ENCODE data around the gene SHISAL2A.

SHISAL2A gene

GRCh38 chr1:52667290-52667689, 34.3 kb downstream of the SHISAL2A start:
- H3K27ac ChIP-seq, result no peak overlapping the region
- TF ChIP-seq ZFX (IDR thresholded peaks at IDR 0.05; ENCODE audit: borderline replicate concordance), result no peak
- TF ChIP-seq CTCF (IDR thresholded peaks at IDR 0.05), result no peak

DNA sequence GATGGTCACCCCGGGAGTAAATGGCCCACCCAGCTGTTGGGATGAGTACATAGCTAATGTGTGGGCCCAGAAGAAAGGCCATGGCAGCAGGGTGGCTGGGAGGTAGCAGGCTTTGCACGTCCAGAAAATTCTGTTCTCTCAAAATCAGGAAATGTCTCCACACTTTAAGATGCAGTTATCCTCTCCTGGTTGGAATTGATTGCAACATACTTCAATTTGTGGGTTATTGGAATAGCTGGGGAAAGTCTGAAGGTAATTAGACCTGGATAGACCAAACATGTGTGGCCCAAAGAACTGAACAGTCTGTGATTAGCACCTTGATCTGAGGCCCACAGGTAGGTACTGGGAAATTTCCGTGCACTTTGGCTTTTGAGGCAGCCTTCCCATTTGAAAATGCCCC, 35.0 kb downstream of the SHISAL2A start:
- TF ChIP-seq CTCF (IDR thresholded peaks at IDR 0.05), result no peak
- TF ChIP-seq ZFX (IDR thresholded peaks at IDR 0.05; ENCODE audit: borderline replicate concordance), result no peak
- H3K27ac ChIP-seq, result no peak overlapping the region

- TF ChIP-seq ZFX (IDR thresholded peaks at IDR 0.05; ENCODE audit: borderline replicate concordance) (no peak), CTCF (IDR thresholded peaks at IDR 0.05) (no peak)
- no peak overlapping the region for H3K27ac ChIP-seq
Observed at GRCh38 chr1:52668711-52669110, 35.7 kb downstream of the SHISAL2A start.

DNA sequence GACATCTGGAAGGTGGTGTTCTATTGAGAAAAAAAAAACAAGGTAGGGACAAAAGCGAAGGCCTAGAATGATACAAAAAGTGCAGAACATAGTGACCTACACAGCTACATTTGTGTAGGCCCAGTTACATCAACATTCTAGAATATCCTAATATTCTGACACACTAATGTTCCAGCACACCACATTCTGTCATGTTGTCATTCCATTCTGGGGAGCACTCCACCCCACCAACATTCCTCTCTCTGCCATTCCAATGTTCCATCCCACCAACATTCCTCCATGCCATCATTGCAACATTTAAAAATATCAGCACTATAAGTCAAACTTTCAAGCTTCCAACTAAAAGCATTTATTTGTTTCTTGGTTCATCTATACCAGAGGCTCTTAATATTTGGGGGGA, 36.7 kb downstream of the SHISAL2A start:
- no peak overlapping the region for H3K27ac ChIP-seq
- no peak for TF ChIP-seq CTCF (IDR thresholded peaks at IDR 0.05)
- no peak for TF ChIP-seq ZFX (IDR thresholded peaks at IDR 0.05; ENCODE audit: borderline replicate concordance)

DNA sequence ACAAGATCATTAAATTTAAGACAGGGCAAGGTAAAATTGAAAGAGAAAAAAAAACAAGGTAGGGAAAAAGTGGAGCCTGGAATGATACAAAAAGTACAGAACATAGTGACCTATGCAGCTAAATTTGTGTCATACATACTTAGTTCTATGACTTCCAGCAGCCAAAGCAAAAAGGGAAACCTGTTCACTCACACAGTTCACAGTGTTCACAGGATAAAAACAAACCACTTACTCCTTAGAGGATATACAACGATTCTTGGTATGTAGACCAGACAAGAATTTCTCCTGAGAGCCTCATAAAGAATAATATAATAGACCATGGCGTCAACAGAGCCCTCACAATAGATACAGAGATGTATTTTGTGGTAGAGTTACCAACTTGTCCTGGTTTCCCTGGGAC, 37.6 kb downstream of the SHISAL2A start:
- TF ChIP-seq CTCF (IDR thresholded peaks at IDR 0.05), result no peak
- TF ChIP-seq ZFX (IDR thresholded peaks at IDR 0.05; ENCODE audit: borderline replicate concordance), result no peak
- no peak overlapping the region for H3K27ac ChIP-seq

DNA sequence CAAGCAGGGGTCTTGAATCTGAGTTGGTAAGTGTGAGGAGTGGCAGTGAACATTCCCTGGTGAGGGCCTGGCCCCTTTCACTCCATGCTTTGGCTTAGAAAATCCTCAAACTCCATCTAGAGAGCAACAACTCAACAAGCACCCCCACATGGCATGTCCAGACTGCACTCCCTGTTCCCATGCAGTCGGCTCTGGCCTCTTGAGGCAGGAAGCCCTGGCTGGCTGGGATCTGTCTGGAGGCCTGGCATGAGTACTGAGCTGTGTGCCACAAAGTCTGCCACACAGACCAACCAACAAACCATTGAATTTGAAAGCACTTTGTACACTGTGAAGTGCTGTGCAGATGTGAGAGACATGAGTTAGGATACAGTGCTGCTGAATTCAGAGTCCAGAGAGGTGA, 40.0 kb downstream of the SHISAL2A start:
- TF ChIP-seq ZFX (IDR thresholded peaks at IDR 0.05; ENCODE audit: borderline replicate concordance) (no peak), CTCF (IDR thresholded peaks at IDR 0.05) (no peak)

DNA sequence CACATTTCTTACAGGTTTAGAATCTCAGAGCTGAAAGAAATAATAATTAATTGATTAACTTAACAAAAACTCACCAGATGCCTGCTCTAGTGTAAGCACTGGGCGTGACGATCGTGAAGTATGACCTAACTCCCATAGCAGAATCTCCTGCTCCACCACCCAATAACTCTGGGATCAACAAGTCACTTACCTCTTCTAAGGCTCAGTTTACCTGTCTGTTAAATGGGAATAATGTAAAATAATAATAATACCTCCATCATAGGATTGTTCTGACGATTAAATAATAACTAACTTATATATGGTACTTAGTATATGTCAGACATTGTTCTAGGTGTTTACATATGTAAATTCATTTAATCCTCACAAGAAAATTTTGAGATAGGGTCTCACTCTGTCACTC, 40.5 kb downstream of the SHISAL2A start:
- no peak overlapping the region for H3K27ac ChIP-seq
- TF ChIP-seq CTCF (IDR thresholded peaks at IDR 0.05), result no peak
- TF ChIP-seq ZFX (IDR thresholded peaks at IDR 0.05; ENCODE audit: borderline replicate concordance), result no peak

More for the DNA sequence above, 40.0 kb downstream of the SHISAL2A start:
- no peak overlapping the region for H3K27ac ChIP-seq

Data from 22Rv1 (cell line).